DMS114 treated with DMSO at 0.1 percent for 48 hours (cell line): ENCODE measurements around the gene EIF4A3.

ENCODE experiments used
- DNase-seq: peaks from one replicate; lab custom pipeline; 2025; ENCODE audit not compliant: unreplicated experiment; lab: John Stamatoyannopoulos, UW

The EIF4A3 gene

DNA sequence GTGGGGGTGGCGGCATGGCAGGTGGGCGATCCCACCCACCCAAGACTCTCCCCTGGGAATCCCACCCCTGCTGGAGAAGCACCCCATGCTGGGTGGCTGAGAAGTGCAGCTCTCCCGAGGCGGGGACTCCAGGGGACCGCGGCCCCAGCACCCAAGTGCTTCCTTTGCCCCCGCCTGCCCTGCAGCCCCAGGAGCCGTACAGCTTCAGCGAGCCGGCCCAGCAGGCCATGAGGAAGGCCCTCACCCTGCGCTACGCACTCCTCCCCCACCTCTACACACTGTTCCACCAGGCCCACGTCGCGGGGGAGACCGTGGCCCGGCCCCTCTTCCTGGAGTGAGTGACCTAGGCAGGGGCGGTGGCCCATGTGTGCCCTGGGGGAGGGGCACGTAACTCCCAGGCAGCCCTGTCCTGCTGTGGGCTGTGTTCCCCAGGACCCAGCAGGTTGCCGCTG is 33.9 kb downstream of the EIF4A3 start:
- no peak for DNase-seq

DNA sequence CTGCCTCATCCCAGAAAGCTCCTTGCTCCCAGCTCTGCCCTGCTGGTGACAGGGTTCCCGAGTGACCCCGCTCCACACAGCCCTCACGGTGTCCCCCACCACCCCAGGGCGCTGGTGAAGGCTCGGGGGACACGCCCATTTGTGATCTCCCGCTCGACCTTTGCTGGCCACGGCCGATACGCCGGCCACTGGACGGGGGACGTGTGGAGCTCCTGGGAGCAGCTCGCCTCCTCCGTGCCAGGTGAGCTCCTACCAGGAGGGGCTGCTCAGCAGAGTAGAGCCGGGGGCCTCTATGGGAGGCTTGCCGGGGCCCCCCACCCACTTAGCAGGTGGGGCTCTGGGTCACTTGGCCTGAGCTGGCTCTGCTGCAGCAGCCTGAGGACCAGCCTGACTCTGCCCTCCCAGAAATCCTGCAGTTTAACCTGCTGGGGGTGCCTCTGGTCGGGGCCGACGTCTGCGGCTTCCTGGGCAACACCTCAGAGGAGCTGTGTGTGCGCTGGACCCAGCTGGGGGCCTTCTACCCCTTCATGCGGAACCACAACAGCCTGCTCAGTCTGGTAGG is 34.4 kb downstream of the EIF4A3 start:
- DNase-seq, result no peak

- no peak for DNase-seq
These were observed 35.0 kb downstream of the EIF4A3 start for GRCh38 chr17:80111702-80112470.

GRCh38 chr17:80110927-80111701 is 35.8 kb downstream of the EIF4A3 start:
- DNase-seq, result no peak

GRCh38 chr17:80110447-80110812 is 36.5 kb downstream of the EIF4A3 start:
- DNase-seq, result no peak

DNA sequence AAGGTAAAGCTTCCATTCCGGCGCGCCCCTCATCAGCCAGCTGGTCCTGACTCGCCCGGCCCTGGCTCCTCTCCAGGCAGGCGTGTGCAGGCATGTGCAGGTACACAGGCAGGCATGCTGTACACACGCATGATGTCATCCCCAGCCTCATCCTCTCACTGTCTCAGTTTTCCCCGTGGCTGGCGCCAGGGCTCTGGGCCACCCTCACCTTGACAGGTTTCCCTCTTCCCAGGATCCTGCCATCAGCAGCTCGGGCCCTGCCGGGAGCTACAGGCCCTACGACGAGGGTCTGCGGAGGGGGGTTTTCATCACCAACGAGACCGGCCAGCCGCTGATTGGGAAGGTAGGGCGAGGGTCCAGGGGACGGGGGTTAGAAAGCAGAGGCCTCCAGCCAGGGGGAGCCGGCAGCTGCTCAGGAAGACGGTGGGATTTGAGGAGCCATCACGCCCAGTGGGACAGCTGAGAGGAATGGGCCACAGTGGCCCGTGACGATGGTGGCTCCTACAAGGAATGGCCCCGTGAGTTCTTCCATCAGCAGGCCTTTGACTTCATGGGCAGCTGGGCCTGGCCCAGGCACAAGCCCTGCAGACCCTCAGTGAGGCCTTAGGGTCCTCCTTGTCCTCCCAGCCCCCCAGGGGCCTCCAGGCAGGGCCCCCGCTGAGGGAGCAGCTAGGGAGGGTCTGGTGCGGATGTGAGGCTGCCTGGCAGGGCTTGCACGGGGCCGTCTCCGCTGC is 37.0 kb downstream of the EIF4A3 start:
- no peak for DNase-seq

DNA sequence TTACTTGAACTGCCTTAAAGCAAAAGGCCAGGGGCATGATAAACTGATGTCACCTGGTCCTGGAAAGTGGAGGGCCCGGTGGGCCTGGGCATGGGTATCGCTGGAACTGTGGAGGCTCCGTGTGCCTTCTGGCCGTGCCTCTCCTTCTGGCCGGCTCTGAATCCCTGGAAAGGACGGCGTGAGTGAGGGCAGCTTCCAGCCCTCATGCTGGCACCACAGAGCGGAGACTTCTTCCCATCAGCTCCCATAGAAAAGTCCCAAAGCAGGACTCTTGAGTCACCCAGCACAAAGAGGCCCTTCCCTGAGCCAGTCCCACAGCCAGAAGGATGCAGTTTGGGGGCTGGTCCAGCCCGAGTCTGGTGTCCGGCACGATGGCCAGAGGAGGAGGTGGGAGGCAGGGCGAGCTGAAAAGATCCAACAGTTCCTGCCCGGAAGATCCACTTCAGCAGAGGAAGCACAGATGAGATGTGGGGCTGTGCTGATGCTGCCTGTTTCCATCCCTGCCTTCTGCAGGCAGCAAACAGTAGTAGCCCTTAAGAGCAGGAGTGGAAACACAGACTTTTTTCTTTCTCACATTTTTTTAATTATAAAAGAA is 37.8 kb downstream of the EIF4A3 start:
- DNase-seq, result no peak

DNA sequence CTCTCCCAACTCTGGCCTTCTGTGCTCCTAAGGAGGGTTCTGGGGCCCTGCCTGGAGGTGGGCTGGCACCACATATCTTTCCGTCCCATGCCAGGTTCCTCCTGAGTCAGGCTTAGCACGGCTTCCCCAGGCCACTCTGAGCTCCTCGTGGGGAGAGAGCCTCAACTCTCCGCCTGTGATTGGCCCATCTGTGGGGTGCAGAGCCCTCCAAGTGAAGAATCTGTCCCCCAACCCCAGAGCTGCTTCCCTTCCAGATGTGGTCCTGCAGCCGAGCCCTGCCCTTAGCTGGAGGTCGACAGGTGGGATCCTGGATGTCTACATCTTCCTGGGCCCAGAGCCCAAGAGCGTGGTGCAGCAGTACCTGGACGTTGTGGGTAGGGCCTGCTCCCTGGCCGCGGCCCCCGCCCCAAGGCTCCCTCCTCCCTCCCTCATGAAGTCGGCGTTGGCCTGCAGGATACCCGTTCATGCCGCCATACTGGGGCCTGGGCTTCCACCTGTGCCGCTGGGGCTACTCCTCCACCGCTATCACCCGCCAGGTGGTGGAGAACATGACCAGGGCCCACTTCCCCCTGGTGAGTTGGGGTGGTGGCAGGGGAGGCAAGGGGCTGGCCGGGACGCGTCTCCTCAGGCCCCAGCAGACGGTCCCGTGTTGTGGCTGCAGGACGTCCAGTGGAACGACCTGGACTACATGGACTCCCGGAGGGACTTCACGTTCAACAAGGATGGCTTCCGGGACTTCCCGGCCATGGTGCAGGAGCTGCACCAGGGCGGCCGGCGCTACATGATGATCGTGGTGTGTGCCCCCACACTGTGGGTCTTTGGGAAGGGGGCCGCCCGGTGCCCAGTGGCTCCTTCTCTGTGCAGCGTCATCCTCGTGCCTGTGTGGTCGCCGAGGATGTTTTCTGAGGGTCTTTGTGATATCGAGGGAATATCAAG is 38.6 kb downstream of the EIF4A3 start:
- DNase-seq, result no peak

DNA sequence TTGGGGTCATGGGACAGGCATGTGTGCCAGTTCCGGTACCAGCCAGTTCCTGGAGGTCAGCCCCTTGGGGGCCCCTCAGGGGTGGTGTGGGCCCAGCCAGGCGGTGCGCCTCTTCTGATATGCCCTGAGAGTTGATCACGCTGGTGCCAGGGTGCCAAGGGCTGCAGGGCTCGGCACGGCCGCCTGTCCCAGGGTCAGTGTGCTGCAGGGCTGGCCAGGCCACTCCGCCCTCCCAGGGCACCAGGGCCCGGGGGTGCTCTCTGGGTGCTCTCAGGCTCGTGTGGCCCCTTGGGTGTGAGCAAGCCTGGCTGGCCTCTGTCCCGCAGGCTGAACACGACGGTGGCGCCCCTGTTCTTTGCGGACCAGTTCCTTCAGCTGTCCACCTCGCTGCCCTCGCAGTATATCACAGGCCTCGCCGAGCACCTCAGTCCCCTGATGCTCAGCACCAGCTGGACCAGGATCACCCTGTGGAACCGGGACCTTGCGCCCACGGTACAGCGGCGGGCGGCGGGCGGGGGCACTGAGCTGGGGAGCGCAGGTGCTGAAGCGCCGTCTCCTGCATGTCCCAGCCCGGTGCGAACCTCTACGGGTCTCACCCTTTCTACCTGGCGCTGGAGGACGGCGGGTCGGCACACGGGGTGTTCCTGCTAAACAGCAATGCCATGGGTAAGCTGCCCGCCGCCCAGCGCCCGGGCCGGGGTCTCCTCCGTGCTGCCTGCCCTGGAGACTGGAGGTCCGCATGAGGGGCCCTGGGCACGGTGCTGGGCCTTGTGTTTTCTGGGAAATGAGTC is 39.5 kb downstream of the EIF4A3 start:
- DNase-seq, result no peak

GRCh38 chr17:80106751-80107150 is 40.2 kb downstream of the EIF4A3 start:
- no peak for DNase-seq

DNA sequence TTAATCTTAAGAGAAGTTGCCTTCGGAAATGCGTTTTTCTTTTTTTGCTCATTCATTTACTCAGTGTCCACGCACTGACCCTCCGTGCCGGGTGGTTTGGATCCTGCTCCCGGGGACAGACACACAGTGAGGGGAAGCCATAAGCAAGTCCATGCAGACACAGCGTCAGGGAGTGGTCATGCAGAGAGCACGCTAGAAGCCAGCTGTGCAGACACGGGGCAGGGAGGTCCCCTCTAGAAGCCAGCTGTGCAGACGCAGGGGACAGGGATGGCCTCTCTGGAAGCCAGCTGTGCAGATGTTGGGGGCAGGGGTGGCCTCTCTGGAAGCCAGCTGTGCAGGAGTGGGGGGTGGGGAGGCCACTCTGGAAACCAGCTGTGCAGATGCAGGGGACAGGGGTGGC is 40.8 kb downstream of the EIF4A3 start:
- DNase-seq, result no peak

GRCh38 chr17:80105762-80106161 is 41.2 kb downstream of the EIF4A3 start:
- DNase-seq, result no peak

DNA sequence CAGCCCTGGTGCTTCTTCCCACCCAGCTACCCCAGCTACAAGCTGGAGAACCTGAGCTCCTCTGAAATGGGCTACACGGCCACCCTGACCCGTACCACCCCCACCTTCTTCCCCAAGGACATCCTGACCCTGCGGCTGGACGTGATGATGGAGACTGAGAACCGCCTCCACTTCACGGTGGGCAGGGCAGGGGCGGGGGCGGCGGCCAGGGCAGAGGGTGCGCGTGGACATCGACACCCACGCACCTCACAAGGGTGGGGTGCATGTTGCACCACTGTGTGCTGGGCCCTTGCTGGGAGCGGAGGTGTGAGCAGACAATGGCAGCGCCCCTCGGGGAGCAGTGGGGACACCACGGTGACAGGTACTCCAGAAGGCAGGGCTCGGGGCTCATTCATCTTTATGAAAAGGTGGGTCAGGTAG is 42.0 kb downstream of the EIF4A3 start:
- no peak for DNase-seq

DNA sequence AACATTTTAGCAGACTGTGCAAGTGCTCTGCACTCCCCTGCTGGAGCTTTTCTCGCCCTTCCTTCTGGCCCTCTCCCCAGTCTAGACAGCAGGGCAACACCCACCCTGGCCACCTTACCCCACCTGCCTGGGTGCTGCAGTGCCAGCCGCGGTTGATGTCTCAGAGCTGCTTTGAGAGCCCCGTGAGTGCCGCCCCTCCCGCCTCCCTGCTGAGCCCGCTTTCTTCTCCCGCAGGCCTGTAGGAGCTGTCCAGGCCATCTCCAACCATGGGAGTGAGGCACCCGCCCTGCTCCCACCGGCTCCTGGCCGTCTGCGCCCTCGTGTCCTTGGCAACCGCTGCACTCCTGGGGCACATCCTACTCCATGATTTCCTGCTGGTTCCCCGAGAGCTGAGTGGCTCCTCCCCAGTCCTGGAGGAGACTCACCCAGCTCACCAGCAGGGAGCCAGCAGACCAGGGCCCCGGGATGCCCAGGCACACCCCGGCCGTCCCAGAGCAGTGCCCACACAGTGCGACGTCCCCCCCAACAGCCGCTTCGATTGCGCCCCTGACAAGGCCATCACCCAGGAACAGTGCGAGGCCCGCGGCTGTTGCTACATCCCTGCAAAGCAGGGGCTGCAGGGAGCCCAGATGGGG is 42.5 kb downstream of the EIF4A3 start:
- DNase-seq, result no peak

- DNase-seq, result no peak
These were observed 43.4 kb downstream of the EIF4A3 start for GRCh38 chr17:80103449-80104085.

- DNase-seq, result no peak
These were observed 44.1 kb downstream of the EIF4A3 start for GRCh38 chr17:80102664-80103448.

- no peak for DNase-seq
These were observed 44.8 kb downstream of the EIF4A3 start for GRCh38 chr17:80101946-80102663.
